CD4-positive, alpha-beta memory T cell (primary cell): ENCODE results near the gene CDK5R2. TPM values are rescaled to one million over a fixed set of nuclear protein-coding genes. Genes with fewer than 3 reads are reported as not detected.
A peak's percentile ranks its signal among the peaks of the same experiment; 100 is the strongest.

Experiments used
- CTCF ChIA-PET: fragments of 350-600 bp; sonication (Branson Sonifier 250); formaldehyde crosslinking; loops from one replicate; lab custom pipeline; 2021; ENCODE audit warnings: inconsistent platforms; ENCODE audit not compliant: partially characterized antibody; lab: Charles Lee
- POLR2A ChIA-PET: fragments of 350-600 bp; sonication (Branson Sonifier 250); formaldehyde crosslinking; loops from one replicate; lab custom pipeline; 2021; ENCODE audit not compliant: partially characterized antibody; lab: Charles Lee
- DNase-seq, 5 donors: peaks; one replicate each; pipeline versions ENCODE4 v3.0.0 to v3.0.0-alpha.2; 2020 to 2022; ENCODE audit warnings: mixed read lengths in 1 of 5
- H3K27ac ChIP-seq: one replicate; pipeline ENCODE4 v1.7.0; 2013; ENCODE audit warnings: low read depth, low read length
- H3K27me3 ChIP-seq: 2 replicates; pipeline ENCODE4 v1.7.0; 2013; ENCODE audit warnings: mild to moderate bottlenecking, low read length, moderate library complexity; ENCODE audit not compliant: insufficient read depth
- H3K36me3 ChIP-seq: 2 replicates; pipeline ENCODE4 v1.7.0; 2013; ENCODE audit warnings: mild to moderate bottlenecking, low read length, moderate library complexity; ENCODE audit not compliant: insufficient read depth
- H3K4me1 ChIP-seq: 2 replicates; pipeline ENCODE4 v1.7.0; 2013; ENCODE audit warnings: mild to moderate bottlenecking, low read length, moderate library complexity; ENCODE audit not compliant: insufficient read depth
- H3K4me3 ChIP-seq, 2 donors: one replicate each; pipeline ENCODE4 v1.7.0; 2013; ENCODE audit warnings: low read length in 2 of 2, mild to moderate bottlenecking in 1 of 2
- H3K9me3 ChIP-seq, 2 donors: one replicate each; pipeline ENCODE4 v1.7.0; 2013; ENCODE audit warnings: low read length in 2 of 2, control low read depth in 1 of 2; ENCODE audit not compliant: control insufficient read depth in 1 of 2
- H3K27ac Mint-ChIP-seq, 7 donors: one replicate each; pipeline ENCODE4 v1.8.0; 2020 to 2021; ENCODE audit warnings: mixed read lengths in 7 of 7, mild to moderate bottlenecking in 6 of 7, inconsistent platforms in 3 of 7, moderate library complexity in 3 of 7
- H3K27me3 Mint-ChIP-seq, 2 donors: one replicate each; pipeline ENCODE4 v1.8.0; 2020 to 2021; ENCODE audit warnings: mixed read lengths in 2 of 2
- H3K36me3 Mint-ChIP-seq, 2 donors: one replicate each; pipeline ENCODE4 v1.8.0; 2020 to 2021; ENCODE audit warnings: mixed read lengths in 2 of 2, inconsistent platforms in 1 of 2, mild to moderate bottlenecking in 1 of 2
- H3K4me1 Mint-ChIP-seq, 4 donors: one replicate each; pipeline ENCODE4 v1.8.0; 2020 to 2021; ENCODE audit warnings: mixed read lengths in 4 of 4, mild to moderate bottlenecking in 1 of 4
- H3K4me3 Mint-ChIP-seq, 8 donors: one replicate each; pipeline ENCODE4 v1.8.0; 2020 to 2021; ENCODE audit warnings: mixed read lengths in 8 of 8, mild to moderate bottlenecking in 7 of 8, moderate library complexity in 6 of 8, inconsistent platforms in 3 of 8
- H3K9me3 Mint-ChIP-seq, 8 donors: one replicate each; pipeline ENCODE4 v1.8.0; 2020 to 2021; ENCODE audit warnings: mixed read lengths in 8 of 8, mild to moderate bottlenecking in 5 of 8, inconsistent platforms in 3 of 8, moderate library complexity in 1 of 8
- intact Hi-C: fragments of 100-400 bp; cut with micrococcal nuclease; formaldehyde crosslinking; loops from one replicate; pipeline ENCODE4 v1.15.1; 2023
- polyA plus RNA-seq, 2 donors: library from polyadenylated mRNA; unstranded; fragments of 300-500 nt; fragmentation: Illumina TruSeq; gene quantifications; one replicate each; pipeline ENCODE4 v1.2.3, GENCODE V29; 2021
- total RNA-seq, 2 experiments: library from RNA; stranded (reverse); gene quantifications; one replicate each; pipeline ENCODE4 v1.2.3, GENCODE V29; 2021

Gene CDK5R2
- total and polyA plus RNA-seq, 4 experiments from 2014 or later: not detected

- POLR2A ChIA-PET: no interaction called here
- CTCF ChIA-PET: interaction anchor here (0.6 to 3.6 kb wide), 40 partner anchors 8 to 550 kb away, joined by 3 to 53 read pairs (median 4); partner anchors contain the start of gene CRYBA2
- H3K4me1 Mint-ChIP-seq: peaks cover 14 to 45% (median 22%) of the 10 kb centered on the region in 4 donors
- Histone ChIP-seq H3K36me3 (no peaks in the 10 kb centered on the region), H3K4me3 (peak overlapping the region in 1 of 2 donors; percentile 27), H3K27ac (no peak overlapping the region), H3K4me1 (peaks cover 41% of the 10 kb centered on the region), H3K27me3 (peaks cover 37% of the 10 kb centered on the region), H3K9me3 (no peaks in the 10 kb centered on the region)
- H3K27ac Mint-ChIP-seq: peak overlapping the region in 3 of 7 donors; percentile 10 to 64 (median 12)
- intact Hi-C loops: loop anchor here (1.0 to 2.0 kb wide), 4 partner anchors 23 to 175 kb away; no protein-coding TSS in a partner anchor
- peak; percentile 80 to 84 (median 83) for DNase-seq
- peak overlapping the region; percentile 54 to 93 (median 80) for H3K4me3 Mint-ChIP-seq
- H3K27me3 Mint-ChIP-seq: peaks cover 63 to 69% of the 10 kb centered on the region in 2 donors
- H3K36me3 Mint-ChIP-seq: no peaks in the 10 kb centered on the region
- H3K9me3 Mint-ChIP-seq: peaks cover 0 to 1% (median 0%) of the 10 kb centered on the region in 8 donors
Measured at GRCh38 chr2:218979846-218980734, 20.6 kb downstream of the CDK5R2 start.

- peak overlapping the region; percentile 67 to 92 (median 85) for H3K4me3 Mint-ChIP-seq
- H3K4me3 ChIP-seq: peak overlapping the region; percentile 27 to 42
- no peaks in the 10 kb centered on the region for H3K36me3 ChIP-seq
- H3K27ac ChIP-seq: no peak overlapping the region
- peak overlapping the region in 1 of 7 donors; percentile 77 for H3K27ac Mint-ChIP-seq
- H3K27me3 Mint-ChIP-seq: peaks cover 61 to 67% of the 10 kb centered on the region in 2 donors
- no peaks in the 10 kb centered on the region for H3K9me3 ChIP-seq
- H3K4me1 Mint-ChIP-seq: peaks cover 14 to 50% (median 22%) of the 10 kb centered on the region in 4 donors
- DNase-seq: no peak
- H3K27me3 ChIP-seq: peaks cover 37% of the 10 kb centered on the region
- H3K9me3 Mint-ChIP-seq: peaks cover 0 to 1% (median 0%) of the 10 kb centered on the region in 8 donors
- ChIA-PET CTCF (interaction anchor here (0.6 to 3.6 kb wide), 31 partner anchors 7 to 549 kb away, joined by 3 to 53 read pairs (median 4); partner anchors contain the start of gene CRYBA2), POLR2A (interaction anchor here (1.3 kb wide), 1 partner anchor 11 kb away, joined by 4 read pairs; no protein-coding TSS in a partner anchor)
- intact Hi-C loops: loop anchor here (1.0 to 2.0 kb wide), 3 partner anchors 22 to 174 kb away; no protein-coding TSS in a partner anchor
- peaks cover 41% of the 10 kb centered on the region for H3K4me1 ChIP-seq
- no peaks in the 10 kb centered on the region for H3K36me3 Mint-ChIP-seq
Measured at GRCh38 chr2:218980735-218981389, 21.4 kb downstream of the CDK5R2 start.

- H3K27me3 ChIP-seq: peaks cover 43% of the 10 kb centered on the region
- H3K4me3 ChIP-seq: peak overlapping the region in 1 of 2 donors; percentile 42
- H3K4me1 Mint-ChIP-seq: peaks cover 14 to 53% (median 22%) of the 10 kb centered on the region in 4 donors
- H3K27me3 Mint-ChIP-seq: peaks cover 61 to 67% of the 10 kb centered on the region in 2 donors
- peak overlapping the region; percentile 67 to 92 (median 85) for H3K4me3 Mint-ChIP-seq
- DNase-seq: no peak
- ChIA-PET POLR2A (interaction anchor here (1.3 kb wide), 1 partner anchor 11 kb away, joined by 4 read pairs; no protein-coding TSS in a partner anchor), CTCF (interaction anchor here (0.9 to 3.6 kb wide), 7 partner anchors 11 to 313 kb away, joined by 3 to 53 read pairs (median 7); partner anchors contain the start of gene CRYBA2)
- H3K27ac ChIP-seq: no peak overlapping the region
- peak overlapping the region in 1 of 7 donors; percentile 77 for H3K27ac Mint-ChIP-seq
- intact Hi-C loops: loop anchor here (2.0 kb wide), 2 partner anchors 21 to 173 kb away; no protein-coding TSS in a partner anchor
- H3K36me3 ChIP-seq: no peaks in the 10 kb centered on the region
- no peaks in the 10 kb centered on the region for H3K9me3 ChIP-seq
- H3K36me3 Mint-ChIP-seq: no peaks in the 10 kb centered on the region
- peaks cover 0 to 1% (median 0%) of the 10 kb centered on the region in 8 donors for H3K9me3 Mint-ChIP-seq
- peaks cover 41% of the 10 kb centered on the region for H3K4me1 ChIP-seq
Measured at GRCh38 chr2:218981390-218981880, 22.0 kb downstream of the CDK5R2 start.

- CTCF ChIA-PET: interaction anchor here (0.9 to 3.6 kb wide), 4 partner anchors 10 to 313 kb away, joined by 3 to 53 read pairs (median 13); partner anchors contain the start of gene CRYBA2
- Mint-ChIP-seq H3K36me3 (no peaks in the 10 kb centered on the region), H3K4me3 (peak overlapping the region; percentile 42 to 75 (median 63)), H3K4me1 (peaks cover 14 to 53% (median 22%) of the 10 kb centered on the region in 4 donors), H3K27ac (no peak overlapping the region), H3K27me3 (peaks cover 62 to 67% of the 10 kb centered on the region in 2 donors), H3K9me3 (peaks cover 0 to 1% (median 0%) of the 10 kb centered on the region in 8 donors)
- no peaks in the 10 kb centered on the region for H3K36me3 ChIP-seq
- intact Hi-C loops: loop anchor here (2.0 kb wide), 2 partner anchors 21 to 173 kb away; no protein-coding TSS in a partner anchor
- H3K27me3 ChIP-seq: peaks cover 46% of the 10 kb centered on the region
- H3K4me3 ChIP-seq: peak overlapping the region in 1 of 2 donors; percentile 47
- DNase-seq: peak in 3 of 5 donors; percentile 43 to 55 (median 44)
- H3K9me3 ChIP-seq: no peaks in the 10 kb centered on the region
- H3K4me1 ChIP-seq: peaks cover 41% of the 10 kb centered on the region
- no peak overlapping the region for H3K27ac ChIP-seq
- POLR2A ChIA-PET: interaction anchor here (1.3 kb wide), 1 partner anchor 10 kb away, joined by 4 read pairs; no protein-coding TSS in a partner anchor
Measured at GRCh38 chr2:218981881-218982585, 22.6 kb downstream of the CDK5R2 start.

- POLR2A ChIA-PET: no interaction called here
- Histone ChIP-seq H3K9me3 (no peaks in the 10 kb centered on the region), H3K27me3 (peaks cover 46% of the 10 kb centered on the region), H3K4me1 (peaks cover 41% of the 10 kb centered on the region), H3K36me3 (no peaks in the 10 kb centered on the region), H3K4me3 (no peak overlapping the region), H3K27ac (no peak overlapping the region)
- CTCF ChIA-PET: interaction anchor here (2.5 to 3.6 kb wide), 3 partner anchors 9 to 15 kb away, joined by 13 to 53 read pairs (median 13); partner anchors contain the start of gene CRYBA2
- H3K4me1 Mint-ChIP-seq: peaks cover 14 to 53% (median 22%) of the 10 kb centered on the region in 4 donors
- H3K36me3 Mint-ChIP-seq: no peaks in the 10 kb centered on the region
- peak overlapping the region in 7 of 8 donors; percentile 42 to 77 (median 66) for H3K4me3 Mint-ChIP-seq
- no peak for DNase-seq
- peaks cover 0 to 1% (median 0%) of the 10 kb centered on the region in 8 donors for H3K9me3 Mint-ChIP-seq
- intact Hi-C loops: no loop called here
- H3K27ac Mint-ChIP-seq: peak overlapping the region in 1 of 7 donors; percentile 38
- H3K27me3 Mint-ChIP-seq: peaks cover 64 to 67% of the 10 kb centered on the region in 2 donors
Measured at GRCh38 chr2:218982586-218983262, 23.3 kb downstream of the CDK5R2 start.
